ENCODE results near the gene UNC5A. TPM values are rescaled to one million over a fixed set of nuclear protein-coding genes. Genes with fewer than 3 reads are reported as not detected.

UNC5A gene
- total RNA-seq, 3 donors from 2014 or later: 0.07 to 0.16 TPM; not detected in 1

GRCh38 chr5:176916337-176916736 lies 106.0 kb downstream of the UNC5A start:
- H3K4me1 ChIP-seq (ENCODE audit: low read depth): no peaks in the 10 kb centered on the region
- intact Hi-C loops (cut with DNase I, micrococcal nuclease): no loop called here
- no peak for ATAC-seq
- no peak for TF ChIP-seq CTCF (IDR thresholded peaks at IDR 0.05)
- DNase-seq: no peak
- no peak overlapping the region for H3K4me3 ChIP-seq
- no peaks in the 10 kb centered on the region for H3K36me3 ChIP-seq (ENCODE audit: low read depth)
- no peaks in the 10 kb centered on the region for H3K9me3 ChIP-seq

GRCh38 chr5:176918613-176919012 lies 108.3 kb downstream of the UNC5A start:
- Histone ChIP-seq H3K4me1 (ENCODE audit: low read depth) (no peaks in the 10 kb centered on the region), H3K4me3 (no peak overlapping the region), H3K9me3 (no peaks in the 10 kb centered on the region), H3K36me3 (ENCODE audit: low read depth) (no peaks in the 10 kb centered on the region)
- TF ChIP-seq CTCF (IDR thresholded peaks at IDR 0.05): no peak
- intact Hi-C loops (cut with DNase I, micrococcal nuclease): no loop called here
- DNase-seq (no peak), ATAC-seq (no peak)

GRCh38 chr5:176921714-176922113 lies 111.4 kb downstream of the UNC5A start:
- no peak for ATAC-seq
- TF ChIP-seq CTCF (IDR thresholded peaks at IDR 0.05): no peak
- intact Hi-C loops (cut with DNase I, micrococcal nuclease): no loop called here
- H3K4me1 ChIP-seq (ENCODE audit: low read depth): no peaks in the 10 kb centered on the region
- H3K9me3 ChIP-seq: no peaks in the 10 kb centered on the region
- no peaks in the 10 kb centered on the region for H3K36me3 ChIP-seq (ENCODE audit: low read depth)
- no peak for DNase-seq
- H3K4me3 ChIP-seq: no peak overlapping the region

- H3K36me3 ChIP-seq (ENCODE audit: low read depth): no peaks in the 10 kb centered on the region
- no peak for TF ChIP-seq CTCF (IDR thresholded peaks at IDR 0.05)
- ATAC-seq (no peak), DNase-seq (no peak)
- H3K4me3 ChIP-seq: no peak overlapping the region
- H3K9me3 ChIP-seq: no peaks in the 10 kb centered on the region
- H3K4me1 ChIP-seq (ENCODE audit: low read depth): no peaks in the 10 kb centered on the region
- intact Hi-C loops (cut with DNase I, micrococcal nuclease): no loop called here
Observed at GRCh38 chr5:176922817-176923216, 112.5 kb downstream of the UNC5A start.

GRCh38 chr5:176927562-176927961 lies 117.2 kb downstream of the UNC5A start:
- Histone ChIP-seq H3K4me3 (no peak overlapping the region), H3K4me1 (ENCODE audit: low read depth) (no peaks in the 10 kb centered on the region), H3K36me3 (ENCODE audit: low read depth) (no peaks in the 10 kb centered on the region), H3K9me3 (no peaks in the 10 kb centered on the region)
- no peak for TF ChIP-seq CTCF (IDR thresholded peaks at IDR 0.05)
- intact Hi-C loops (cut with DNase I, micrococcal nuclease): no loop called here
- DNase-seq: no peak
- no peak for ATAC-seq

- intact Hi-C loops (cut with DNase I, micrococcal nuclease): no loop called here
- H3K9me3 ChIP-seq: no peaks in the 10 kb centered on the region
- no peaks in the 10 kb centered on the region for H3K36me3 ChIP-seq (ENCODE audit: low read depth)
- no peak for TF ChIP-seq CTCF (IDR thresholded peaks at IDR 0.05)
- DNase-seq (no peak), ATAC-seq (no peak)
- no peak overlapping the region for H3K4me3 ChIP-seq
- no peaks in the 10 kb centered on the region for H3K4me1 ChIP-seq (ENCODE audit: low read depth)
Observed at GRCh38 chr5:176929654-176930053, 119.3 kb downstream of the UNC5A start.
